Ovary (tissue), 3 donors: Measurements from ENCODE around the gene OR52K1.

ENCODE experiments used
- POLR2A ChIP-seq: fragments of 450-650 bp; IDR thresholded peaks from one replicate; pipeline ENCODE4 v1.6.1; 2017; ENCODE audit warnings: antibody characterized with exemption, mild to moderate bottlenecking, moderate library complexity
- TF ChIP-seq, protein P1 (sequence below), 3 donors: fragments of 450-650 bp in 2 of 3; fragments of 200-600 bp in 1 of 3; IDR thresholded peaks; one replicate each; pipeline versions ENCODE4 v1.5.1 to v1.8.0; 2016 to 2022; ENCODE audit warnings: antibody characterized with exemption in 3 of 3, mild to moderate bottlenecking in 1 of 3
- donor health status: DM: no; HTN: no; CAD: no.

DNA sequence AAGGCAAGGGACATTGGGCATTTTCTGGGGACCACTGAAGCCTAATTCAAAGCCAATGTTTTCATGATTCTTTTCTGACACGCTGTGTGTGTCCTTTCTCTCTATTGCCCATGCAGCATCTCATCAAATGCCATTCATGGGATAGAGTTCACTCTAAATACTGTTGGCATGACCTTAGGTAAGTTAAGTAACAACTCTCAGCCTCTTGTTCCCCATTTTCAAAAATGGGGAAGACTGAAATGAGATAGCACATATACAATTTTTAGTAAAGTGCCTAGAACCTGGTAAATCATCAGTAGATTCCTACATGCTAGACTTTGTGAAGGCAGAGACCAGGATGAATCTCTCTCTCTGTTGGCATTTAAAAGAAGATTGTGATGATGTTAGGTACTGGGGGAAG, 46.0 kb upstream of the OR52K1 start:
- TF ChIP-seq, protein P1, sequence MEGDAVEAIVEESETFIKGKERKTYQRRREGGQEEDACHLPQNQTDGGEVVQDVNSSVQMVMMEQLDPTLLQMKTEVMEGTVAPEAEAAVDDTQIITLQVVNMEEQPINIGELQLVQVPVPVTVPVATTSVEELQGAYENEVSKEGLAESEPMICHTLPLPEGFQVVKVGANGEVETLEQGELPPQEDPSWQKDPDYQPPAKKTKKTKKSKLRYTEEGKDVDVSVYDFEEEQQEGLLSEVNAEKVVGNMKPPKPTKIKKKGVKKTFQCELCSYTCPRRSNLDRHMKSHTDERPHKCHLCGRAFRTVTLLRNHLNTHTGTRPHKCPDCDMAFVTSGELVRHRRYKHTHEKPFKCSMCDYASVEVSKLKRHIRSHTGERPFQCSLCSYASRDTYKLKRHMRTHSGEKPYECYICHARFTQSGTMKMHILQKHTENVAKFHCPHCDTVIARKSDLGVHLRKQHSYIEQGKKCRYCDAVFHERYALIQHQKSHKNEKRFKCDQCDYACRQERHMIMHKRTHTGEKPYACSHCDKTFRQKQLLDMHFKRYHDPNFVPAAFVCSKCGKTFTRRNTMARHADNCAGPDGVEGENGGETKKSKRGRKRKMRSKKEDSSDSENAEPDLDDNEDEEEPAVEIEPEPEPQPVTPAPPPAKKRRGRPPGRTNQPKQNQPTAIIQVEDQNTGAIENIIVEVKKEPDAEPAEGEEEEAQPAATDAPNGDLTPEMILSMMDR (IDR thresholded peaks at IDR 0.05), result no peak
- TF ChIP-seq POLR2A, result no peak
